HepG2 (cell line): Measurements from ENCODE around the gene MAP3K3. TPM values are rescaled to one million over a fixed set of nuclear protein-coding genes. Genes with fewer than 3 reads are reported as not detected.
A peak's percentile ranks its signal among the peaks of the same experiment; 100 is the strongest.

Source experiments
- AHR ChIP-seq: IDR thresholded peaks from 2 replicates; pipeline ENCODE4 v1.6.1; 2018; ENCODE audit warnings: missing genetic modification reagents, missing compliant biosample characterization
- AKAP8 ChIP-seq: sonication (generic); formaldehyde crosslinking; IDR thresholded peaks from 2 replicates; pipeline ENCODE4 v1.5.1; 2020; ENCODE audit warnings: mild to moderate bottlenecking, missing genetic modification reagents
- ATRX ChIP-seq: sonication (generic); formaldehyde crosslinking; IDR thresholded peaks from 2 replicates; pipeline ENCODE4 v1.4.0; 2020; ENCODE audit warnings: missing genetic modification reagents, borderline replicate concordance
- CBX5 ChIP-seq: sonication (generic); formaldehyde crosslinking; IDR thresholded peaks from 2 replicates; pipeline ENCODE4 v1.4.0; 2020; ENCODE audit warnings: missing genetic modification reagents, borderline replicate concordance
- IRX3 ChIP-seq: sonication (generic); formaldehyde crosslinking; IDR thresholded peaks from 2 replicates; pipeline ENCODE4 v1.8.1; 2023; ENCODE audit warnings: mild to moderate bottlenecking, low read depth, missing genetic modification reagents, borderline replicate concordance
- KDM5B ChIP-seq: sonication (generic); formaldehyde crosslinking; IDR thresholded peaks from 2 replicates; pipeline ENCODE4 v1.4.0; 2020; ENCODE audit warnings: missing genetic modification reagents, mild to moderate bottlenecking, borderline replicate concordance
- MEIS1 ChIP-seq: sonication (generic); formaldehyde crosslinking; IDR thresholded peaks from 2 replicates; pipeline ENCODE4 v1.9.0; 2021; ENCODE audit warnings: mild to moderate bottlenecking, missing genetic modification reagents, moderate library complexity, borderline replicate concordance
- REXO4 ChIP-seq: sonication (generic); formaldehyde crosslinking; IDR thresholded peaks from 2 replicates; pipeline ENCODE4 v1.8.0; 2022; ENCODE audit warnings: missing genetic modification reagents, mild to moderate bottlenecking, borderline replicate concordance
- RXRA ChIP-seq: sonication (generic); formaldehyde crosslinking; IDR thresholded peaks from 2 replicates; pipeline ENCODE4 v1.5.1; 2020; ENCODE audit warnings: missing genetic modification reagents
- TCF12 ChIP-seq, 2 experiments: fragments of 450-650 bp in 1 of 2; sonication (generic) in 1 of 2; formaldehyde crosslinking in 1 of 2; IDR thresholded peaks; 2 replicates each; pipeline versions ENCODE4 v1.6.1 to v1.8.0; 2017 to 2022; ENCODE audit warnings: antibody characterized with exemption in 1 of 2, mild to moderate bottlenecking in 1 of 2, missing genetic modification reagents in 1 of 2, moderate library complexity in 1 of 2
- ZNF143 ChIP-seq: sonication (generic); formaldehyde crosslinking; IDR thresholded peaks from 2 replicates; pipeline ENCODE4 v1.4.0; 2020; ENCODE audit warnings: missing genetic modification reagents
- ZNF180 ChIP-seq: sonication (generic); formaldehyde crosslinking; IDR thresholded peaks from 2 replicates; pipeline ENCODE4 v1.4.0; 2020; ENCODE audit warnings: low read depth, missing genetic modification reagents, borderline replicate concordance
- ZNF629 ChIP-seq: sonication (generic); formaldehyde crosslinking; conservative IDR thresholded peaks from 2 replicates; pipeline ENCODE4 v1.5.0; 2020; ENCODE audit warnings: missing genetic modification reagents
- ZNF883 ChIP-seq: sonication (generic); formaldehyde crosslinking; IDR thresholded peaks from 2 replicates; pipeline ENCODE4 v1.5.1; 2020; ENCODE audit warnings: mild to moderate bottlenecking, missing genetic modification reagents; ENCODE audit errors: not compliant biosample characterization
- polyA plus RNA-seq, 8 experiments: library from polyadenylated mRNA; depleted of rRNA in 3 of 8; stranded (reverse) in 7 of 8; unstranded in 1 of 8; fragments of >200 nt; fragmentation: Illumina TruSeq in 4 of 8; extraction: Trizol in 4 of 8; gene quantifications; 2 replicates each; pipeline versions ENCODE4 v1.2.1 to v1.2.3, GENCODE V29; 2011 to 2016; ENCODE audit warnings: low read depth in 4 of 8, missing spikeins in 1 of 8, mixed read lengths in 1 of 8; ENCODE audit not compliant: insufficient read depth in 1 of 8
- total RNA-seq, 5 experiments: library from RNA; depleted of rRNA; stranded (reverse); fragments of >200 nt; fragmentation: Illumina TruSeq; extraction: Trizol; gene quantifications; 2 replicates each; pipeline ENCODE4 v1.2.3, GENCODE V29; 2016; ENCODE audit warnings: low read depth in 1 of 5
- TF ChIP-seq, protein P1 (sequence below): sonication (generic); formaldehyde crosslinking; IDR thresholded peaks from one replicate; pipeline ENCODE4 v1.5.1; 2020; ENCODE audit warnings: mild to moderate bottlenecking, missing genetic modification reagents; ENCODE audit errors: not compliant biosample characterization
- TF ChIP-seq, protein P2 (sequence below): sonication (generic); formaldehyde crosslinking; IDR thresholded peaks from 2 replicates; pipeline ENCODE4 v1.4.0; 2020; ENCODE audit warnings: missing genetic modification reagents; ENCODE audit errors: not compliant biosample characterization
- TF ChIP-seq, protein P3 (sequence below): IDR thresholded peaks from 2 replicates; pipeline ENCODE4 v1.6.1; 2012; ENCODE audit warnings: low read depth, low read length, improper control_type of control experiment

Gene MAP3K3
- total and polyA plus RNA-seq, 2 of the 13 experiments (the other 11 are each of a cell fraction or from before 2014, with no cell fraction given): 17.7 to 21.8 TPM

DNA sequence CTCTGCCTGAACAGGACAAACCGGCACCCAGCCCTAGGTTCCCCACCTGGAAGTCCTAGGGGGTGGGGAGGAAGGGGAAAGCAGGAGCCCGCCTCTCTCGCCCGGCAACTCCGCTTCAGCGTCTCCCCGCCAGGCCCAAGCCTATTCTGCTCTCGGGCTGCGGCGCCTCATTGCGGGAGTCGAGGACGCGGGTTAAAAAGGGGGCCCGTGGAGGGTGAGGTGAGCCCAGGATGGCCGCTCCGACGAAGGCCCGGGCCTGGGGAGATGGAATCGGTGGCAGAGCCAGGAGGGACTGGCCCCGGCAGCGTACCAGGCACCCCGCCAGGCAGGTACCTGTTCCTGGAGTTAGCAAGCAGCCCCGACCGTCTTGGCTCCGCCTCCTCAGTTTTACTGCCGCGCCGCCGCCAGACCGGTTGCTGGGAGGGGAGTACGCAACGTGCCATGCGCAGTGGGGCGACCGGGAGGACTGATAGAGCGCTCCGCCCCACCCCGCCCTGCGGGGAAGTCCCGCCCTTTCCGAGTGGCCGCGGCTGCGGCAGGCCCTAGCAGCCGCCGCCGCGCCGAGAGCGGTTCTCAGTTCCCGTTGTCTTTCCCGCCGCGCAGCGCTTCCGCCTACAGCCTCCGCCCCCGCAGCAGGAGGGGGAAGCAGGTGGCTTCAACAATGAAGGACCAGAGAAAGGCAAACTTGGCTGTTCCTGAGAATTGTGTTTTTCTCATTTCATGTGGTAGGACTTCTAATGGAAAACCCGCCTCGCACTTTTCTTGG lies 119.4 kb downstream of the MAP3K3 start, which contains the start of gene STRADA (continued):
- TF ChIP-seq, protein P1, sequence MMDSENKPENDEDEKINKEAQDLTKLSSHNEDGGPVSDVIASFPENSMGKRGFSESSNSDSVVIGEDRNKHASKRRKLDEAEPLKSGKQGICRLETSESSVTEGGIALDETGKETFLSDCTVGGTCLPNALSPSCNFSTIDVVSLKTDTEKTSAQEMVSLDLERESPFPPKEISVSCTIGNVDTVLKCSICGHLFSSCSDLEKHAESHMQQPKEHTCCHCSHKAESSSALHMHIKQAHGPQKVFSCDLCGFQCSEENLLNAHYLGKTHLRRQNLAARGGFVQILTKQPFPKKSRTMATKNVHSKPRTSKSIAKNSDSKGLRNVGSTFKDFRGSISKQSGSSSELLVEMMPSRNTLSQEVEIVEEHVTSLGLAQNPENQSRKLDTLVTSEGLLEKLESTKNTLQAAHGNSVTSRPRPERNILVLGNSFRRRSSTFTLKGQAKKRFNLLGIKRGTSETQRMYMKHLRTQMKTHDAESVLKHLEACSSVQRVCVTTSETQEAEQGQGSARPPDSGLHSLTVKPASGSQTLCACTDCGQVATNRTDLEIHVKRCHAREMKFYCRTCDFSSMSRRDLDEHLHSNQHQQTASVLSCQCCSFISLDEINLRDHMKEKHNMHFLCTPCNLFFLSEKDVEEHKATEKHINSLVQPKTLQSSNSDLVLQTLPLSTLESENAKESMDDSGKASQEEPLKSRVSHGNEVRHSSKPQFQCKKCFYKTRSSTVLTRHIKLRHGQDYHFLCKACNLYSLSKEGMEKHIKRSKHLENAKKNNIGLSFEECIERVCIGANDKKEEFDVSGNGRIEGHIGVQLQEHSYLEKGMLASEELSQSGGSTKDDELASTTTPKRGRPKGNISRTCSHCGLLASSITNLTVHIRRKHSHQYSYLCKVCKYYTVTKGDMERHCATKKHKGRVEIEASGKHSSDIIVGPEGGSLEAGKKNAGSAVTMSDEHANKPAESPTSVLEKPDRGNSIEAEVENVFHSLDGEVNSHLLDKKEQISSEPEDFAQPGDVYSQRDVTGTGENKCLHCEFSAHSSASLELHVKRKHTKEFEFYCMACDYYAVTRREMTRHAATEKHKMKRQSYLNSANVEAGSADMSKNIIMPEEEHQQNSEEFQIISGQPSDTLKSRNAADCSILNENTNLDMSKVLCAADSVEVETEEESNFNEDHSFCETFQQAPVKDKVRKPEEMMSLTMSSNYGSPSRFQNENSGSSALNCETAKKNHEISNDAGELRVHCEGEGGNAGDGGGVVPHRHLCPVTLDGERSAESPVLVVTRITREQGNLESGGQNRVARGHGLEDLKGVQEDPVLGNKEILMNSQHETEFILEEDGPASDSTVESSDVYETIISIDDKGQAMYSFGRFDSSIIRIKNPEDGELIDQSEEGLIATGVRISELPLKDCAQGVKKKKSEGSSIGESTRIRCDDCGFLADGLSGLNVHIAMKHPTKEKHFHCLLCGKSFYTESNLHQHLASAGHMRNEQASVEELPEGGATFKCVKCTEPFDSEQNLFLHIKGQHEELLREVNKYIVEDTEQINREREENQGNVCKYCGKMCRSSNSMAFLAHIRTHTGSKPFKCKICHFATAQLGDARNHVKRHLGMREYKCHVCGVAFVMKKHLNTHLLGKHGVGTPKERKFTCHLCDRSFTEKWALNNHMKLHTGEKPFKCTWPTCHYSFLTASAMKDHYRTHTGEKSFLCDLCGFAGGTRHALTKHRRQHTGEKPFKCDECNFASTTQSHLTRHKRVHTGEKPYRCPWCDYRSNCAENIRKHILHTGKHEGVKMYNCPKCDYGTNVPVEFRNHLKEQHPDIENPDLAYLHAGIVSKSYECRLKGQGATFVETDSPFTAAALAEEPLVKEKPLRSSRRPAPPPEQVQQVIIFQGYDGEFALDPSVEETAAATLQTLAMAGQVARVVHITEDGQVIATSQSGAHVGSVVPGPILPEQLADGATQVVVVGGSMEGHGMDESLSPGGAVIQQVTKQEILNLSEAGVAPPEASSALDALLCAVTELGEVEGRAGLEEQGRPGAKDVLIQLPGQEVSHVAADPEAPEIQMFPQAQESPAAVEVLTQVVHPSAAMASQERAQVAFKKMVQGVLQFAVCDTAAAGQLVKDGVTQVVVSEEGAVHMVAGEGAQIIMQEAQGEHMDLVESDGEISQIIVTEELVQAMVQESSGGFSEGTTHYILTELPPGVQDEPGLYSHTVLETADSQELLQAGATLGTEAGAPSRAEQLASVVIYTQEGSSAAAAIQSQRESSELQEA (CRISPR knock-in tag): peak; percentile 87
- TF ChIP-seq ZNF143 (CRISPR knock-in tag) (peak; percentile 49), AKAP8 (CRISPR knock-in tag) (no peak; the same call in 1 of the 2 replicates), TCF12 (IDR thresholded peaks at IDR 0.05) (no peak), TCF12 (CRISPR knock-in tag; IDR thresholded peaks at IDR 0.05) (peak; percentile 89), KDM5B (peak; percentile 95), ZNF180 (CRISPR knock-in tag) (no peak), MEIS1 (CRISPR knock-in tag) (0 out of 2 replicates have a peak, but pooled peaks have one; percentile 70), ZNF629 (CRISPR knock-in tag) (no peak), ATRX (no peak), CBX5 (CRISPR knock-in tag) (peak; percentile 64; the same call in 1 of the 2 replicates), IRX3 (peak; percentile 92; the same call in 1 of the 2 replicates), RXRA (CRISPR knock-in tag) (peak; percentile 52), REXO4 (CRISPR knock-in tag) (0 out of 2 replicates have a peak, but pooled peaks have one; percentile 80), AHR (CRISPR knock-in tag) (no peak; the same call in 1 of the 2 replicates), ZNF883 (CRISPR knock-in tag) (peak; percentile 97)
- TF ChIP-seq, protein P2, sequence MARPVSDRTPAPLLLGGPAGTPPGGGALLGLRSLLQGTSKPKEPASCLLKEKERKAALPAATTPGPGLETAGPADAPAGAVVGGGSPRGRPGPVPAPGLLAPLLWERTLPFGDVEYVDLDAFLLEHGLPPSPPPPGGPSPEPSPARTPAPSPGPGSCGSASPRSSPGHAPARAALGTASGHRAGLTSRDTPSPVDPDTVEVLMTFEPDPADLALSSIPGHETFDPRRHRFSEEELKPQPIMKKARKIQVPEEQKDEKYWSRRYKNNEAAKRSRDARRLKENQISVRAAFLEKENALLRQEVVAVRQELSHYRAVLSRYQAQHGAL: peak; percentile 50
- TF ChIP-seq, protein P3, sequence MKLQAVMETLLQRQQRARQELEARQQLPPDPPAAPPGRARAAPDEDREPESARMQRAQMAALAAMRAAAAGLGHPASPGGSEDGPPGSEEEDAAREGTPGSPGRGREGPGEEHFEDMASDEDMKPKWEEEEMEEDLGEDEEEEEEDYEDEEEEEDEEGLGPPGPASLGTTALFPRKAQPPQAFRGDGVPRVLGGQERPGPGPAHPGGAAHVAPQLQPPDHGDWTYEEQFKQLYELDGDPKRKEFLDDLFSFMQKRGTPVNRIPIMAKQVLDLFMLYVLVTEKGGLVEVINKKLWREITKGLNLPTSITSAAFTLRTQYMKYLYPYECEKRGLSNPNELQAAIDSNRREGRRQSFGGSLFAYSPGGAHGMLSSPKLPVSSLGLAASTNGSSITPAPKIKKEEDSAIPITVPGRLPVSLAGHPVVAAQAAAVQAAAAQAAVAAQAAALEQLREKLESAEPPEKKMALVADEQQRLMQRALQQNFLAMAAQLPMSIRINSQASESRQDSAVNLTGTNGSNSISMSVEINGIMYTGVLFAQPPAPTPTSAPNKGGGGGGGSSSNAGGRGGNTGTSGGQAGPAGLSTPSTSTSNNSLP: no peak
